Medulla oblongata (tissue), 1 donor: ENCODE data around the gene NME4.
"Not testable (repeated sequence)": the region's sequence is repeated elsewhere in the genome, so short reads cannot be mapped to it uniquely, and the experiment has no call there.

ENCODE experiments used
- DNase-seq: peaks from one replicate; pipeline ENCODE4 v3.0.0-alpha.2; 2015; ENCODE audit errors: extremely low spot score

The NME4 gene

DNA sequence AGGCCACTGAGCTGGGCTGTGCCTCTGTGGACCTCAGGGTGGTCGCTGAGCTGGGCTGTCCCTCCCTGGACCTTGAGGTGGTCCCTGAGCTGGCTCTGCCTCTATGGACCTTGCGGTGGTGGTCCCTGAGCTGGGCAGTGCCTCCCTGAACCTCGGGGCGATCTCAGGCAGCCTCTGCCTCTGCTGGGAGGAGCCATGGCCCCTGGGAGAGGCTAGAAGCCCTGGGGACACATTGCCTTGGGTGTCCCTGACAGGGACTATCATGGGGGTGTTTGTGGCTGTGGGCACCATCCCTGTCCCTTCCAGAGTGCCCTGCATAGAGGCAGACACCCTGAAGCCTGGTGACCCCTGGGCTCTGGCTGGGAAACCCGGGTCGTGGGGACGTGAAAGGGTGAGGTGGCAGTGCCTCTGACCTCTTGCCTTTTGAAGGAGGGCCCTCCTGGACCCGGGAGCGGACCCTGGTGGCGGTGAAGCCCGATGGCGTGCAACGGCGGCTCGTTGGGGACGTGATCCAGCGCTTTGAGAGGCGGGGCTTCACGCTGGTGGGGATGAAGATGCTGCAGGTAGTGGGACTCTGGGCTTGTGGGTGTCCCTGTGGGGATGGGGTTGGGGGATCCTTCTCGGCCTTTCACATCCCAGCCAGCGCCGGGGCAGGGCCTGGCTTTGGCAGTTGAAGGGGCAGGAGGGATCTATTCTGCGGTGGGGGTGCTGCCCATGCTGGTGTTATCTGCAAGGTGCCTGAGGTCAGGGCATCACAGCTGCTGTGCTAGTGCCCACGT is 1.8 kb downstream of the NME4 start:
- DNase-seq, result no peak

DNA sequence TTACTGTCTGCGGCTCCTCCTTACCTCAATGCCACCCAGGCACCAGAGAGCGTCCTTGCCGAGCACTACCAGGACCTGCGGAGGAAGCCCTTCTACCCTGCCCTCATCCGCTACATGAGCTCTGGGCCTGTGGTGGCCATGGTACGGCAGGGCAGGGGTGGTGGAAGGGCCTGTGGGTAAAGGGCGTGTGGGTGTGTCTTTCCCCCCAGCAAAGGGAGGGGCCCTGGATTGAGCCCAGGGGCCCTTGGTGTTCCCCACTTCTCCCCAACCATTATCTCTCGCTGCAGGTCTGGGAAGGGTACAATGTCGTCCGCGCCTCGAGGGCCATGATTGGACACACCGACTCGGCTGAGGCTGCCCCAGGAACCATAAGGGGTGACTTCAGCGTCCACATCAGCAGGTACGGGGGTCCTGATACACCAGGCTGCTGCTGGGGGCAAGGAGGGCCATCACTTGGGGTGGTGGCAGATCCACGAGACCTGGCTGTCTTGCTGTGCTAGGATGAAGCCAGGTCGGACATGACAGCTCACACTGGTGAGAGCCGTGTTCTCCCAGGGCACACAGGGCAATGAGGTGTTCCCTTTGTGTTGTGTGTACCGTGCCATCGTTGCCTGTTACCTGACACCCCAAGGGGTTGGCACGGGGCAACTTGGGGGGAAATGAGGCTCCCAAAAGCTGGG is 2.5 kb downstream of the NME4 start:
- DNase-seq, result no peak

DNA sequence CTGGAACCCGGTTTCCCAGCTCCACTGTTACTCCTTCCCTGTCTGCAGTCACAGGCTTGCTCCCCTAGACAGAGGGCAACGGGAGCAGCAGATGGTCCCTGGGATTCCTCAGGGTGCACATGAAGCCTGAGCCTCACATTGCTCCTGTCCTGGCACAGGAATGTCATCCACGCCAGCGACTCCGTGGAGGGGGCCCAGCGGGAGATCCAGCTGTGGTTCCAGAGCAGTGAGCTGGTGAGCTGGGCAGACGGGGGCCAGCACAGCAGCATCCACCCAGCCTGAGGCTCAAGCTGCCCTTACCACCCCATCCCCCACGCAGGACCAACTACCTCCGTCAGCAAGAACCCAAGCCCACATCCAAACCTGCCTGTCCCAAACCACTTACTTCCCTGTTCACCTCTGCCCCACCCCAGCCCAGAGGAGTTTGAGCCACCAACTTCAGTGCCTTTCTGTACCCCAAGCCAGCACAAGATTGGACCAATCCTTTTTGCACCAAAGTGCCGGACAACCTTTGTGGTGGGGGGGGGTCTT is 3.1 kb downstream of the NME4 start:
- DNase-seq, result no peak

DNA sequence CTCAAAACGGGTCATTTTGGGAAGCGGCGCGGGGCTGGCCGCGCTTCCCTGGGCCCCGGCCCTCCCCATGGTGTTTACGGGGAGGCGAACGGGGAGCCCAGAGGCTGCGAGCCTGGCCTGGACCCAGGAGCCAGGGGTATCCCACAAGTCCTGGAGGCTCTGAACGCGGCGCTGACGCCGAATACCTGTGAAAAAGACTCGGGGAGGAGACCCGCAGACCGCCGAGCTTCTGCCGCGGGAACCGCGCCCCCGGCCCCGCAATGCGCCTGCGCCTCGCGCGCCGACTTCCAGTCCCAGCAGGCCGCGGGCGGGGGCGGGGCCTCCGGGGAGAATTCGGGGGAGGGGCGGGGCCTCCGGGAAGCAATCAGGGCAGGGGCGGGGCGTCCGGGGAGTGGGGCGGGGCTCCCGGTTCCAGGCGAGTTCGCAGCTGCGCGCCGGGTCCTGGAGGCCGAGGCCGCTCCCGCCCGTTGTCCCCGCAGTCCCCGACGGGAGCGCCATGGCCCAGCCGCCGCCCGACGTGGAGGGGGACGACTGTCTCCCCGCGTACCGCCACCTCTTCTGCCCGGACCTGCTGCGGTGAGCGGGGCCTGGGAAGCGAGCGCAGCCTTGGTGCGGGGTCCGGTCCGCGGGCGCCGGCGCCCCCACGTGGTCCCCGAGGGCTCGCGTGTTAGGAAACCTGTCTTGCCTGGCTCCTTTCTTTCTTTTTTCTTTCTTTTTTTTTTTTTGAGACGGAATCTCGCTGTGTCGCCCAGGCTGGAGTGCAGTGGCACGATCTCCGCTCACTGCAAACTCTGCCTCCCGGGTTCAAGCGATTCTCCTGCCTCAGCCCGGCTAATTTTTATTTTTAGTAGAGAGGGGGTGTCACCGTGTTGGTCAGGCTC is 4.7 kb downstream of the NME4 start, which contains the start of gene DECR2:
Gene DECR2, plus strand, starts transcription at position 418 of the 881 bp plus-strand sequence. Its CDS starts 79 bp downstream, at position 497.
- peak; percentile 93 for DNase-seq

DNA sequence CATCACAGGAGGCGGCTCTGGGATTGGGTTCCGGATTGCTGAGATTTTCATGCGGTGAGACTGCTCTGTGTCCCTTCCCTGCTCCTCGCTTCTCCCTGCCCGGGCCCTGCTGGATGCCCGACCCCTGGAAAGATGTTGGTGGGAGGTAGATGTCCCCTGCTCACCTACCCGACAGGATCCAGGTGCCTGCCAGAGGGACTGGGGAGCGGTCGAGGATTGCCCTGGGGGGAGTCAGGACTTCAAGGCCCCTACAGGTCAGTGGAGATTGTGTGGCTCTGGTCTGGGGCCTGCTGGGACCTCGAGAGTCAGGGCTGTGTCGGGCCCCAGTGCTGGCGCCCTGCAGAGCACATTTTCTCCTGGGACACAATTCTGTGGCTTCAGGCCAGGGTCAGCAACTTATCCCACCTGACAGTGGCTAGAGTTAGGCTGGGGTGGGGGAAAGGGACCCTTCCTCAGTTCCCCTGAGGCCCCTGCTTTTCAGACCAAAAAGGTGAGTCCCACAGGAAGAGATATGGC is 8.0 kb downstream of the NME4 start:
- no peak for DNase-seq

DNA sequence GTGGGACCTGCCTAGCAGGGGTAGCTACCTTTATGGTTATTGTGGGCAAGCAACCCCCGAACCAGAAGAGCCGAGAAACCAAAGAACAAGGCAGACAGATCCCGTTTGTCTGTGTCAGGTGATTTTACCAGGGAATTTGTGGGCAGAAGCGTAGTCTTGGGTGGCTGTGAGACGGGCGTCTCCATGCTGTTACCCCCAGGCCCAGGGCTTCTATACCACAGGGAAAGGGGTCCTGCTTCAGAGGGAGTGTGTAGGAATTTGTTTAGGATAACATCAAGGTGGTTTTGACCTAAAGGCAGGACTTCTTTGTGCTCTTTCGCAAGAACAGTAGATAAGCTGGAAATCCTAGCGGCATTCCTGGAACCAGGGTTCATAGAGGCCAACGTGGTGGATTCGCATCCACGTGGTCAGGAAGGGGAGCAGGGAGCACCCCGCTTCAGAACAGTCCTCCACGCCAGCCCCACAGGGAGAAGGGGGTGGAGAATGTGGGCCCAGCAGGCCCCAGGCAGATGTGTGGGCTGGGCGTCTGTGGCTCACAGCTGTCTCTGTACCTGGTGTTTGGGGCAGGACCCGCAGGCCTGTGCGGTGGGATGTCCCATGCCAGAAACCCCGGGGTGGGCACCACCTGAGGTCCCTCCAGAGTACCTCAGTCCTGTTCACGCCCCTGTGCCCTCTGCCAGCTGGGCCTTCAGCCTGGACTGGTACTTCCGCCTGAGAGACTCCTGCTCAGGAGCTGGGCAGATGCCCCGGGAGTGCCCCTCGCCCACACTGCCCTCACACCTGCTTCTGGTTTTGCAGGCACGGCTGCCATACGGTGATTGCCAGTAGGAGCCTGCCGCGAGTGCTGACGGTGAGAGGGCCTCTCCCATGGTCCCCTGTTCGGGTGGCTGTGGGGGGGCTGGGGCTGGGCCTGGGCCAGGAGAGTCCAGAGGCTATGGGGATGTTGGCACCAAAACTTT is 8.8 kb downstream of the NME4 start:
- no peak for DNase-seq

DNA sequence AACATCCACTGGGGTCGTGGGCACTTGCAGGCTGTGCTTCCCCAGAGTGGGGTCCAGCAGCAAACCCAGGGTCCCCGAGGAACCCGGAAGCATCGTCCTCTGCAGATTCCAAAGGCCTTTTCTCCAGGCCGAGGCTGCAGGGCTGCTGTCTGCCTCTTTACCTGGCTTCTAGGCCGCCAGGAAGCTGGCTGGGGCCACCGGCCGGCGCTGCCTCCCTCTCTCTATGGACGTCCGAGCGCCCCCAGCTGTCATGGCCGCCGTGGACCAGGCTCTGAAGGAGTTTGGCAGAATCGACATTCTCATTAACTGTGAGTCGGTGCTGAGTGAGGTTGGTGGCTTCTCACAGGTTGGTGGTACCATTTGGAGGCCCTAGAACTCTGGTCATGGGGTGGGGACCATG is 10.3 kb downstream of the NME4 start:
- DNase-seq, result no peak

DNA sequence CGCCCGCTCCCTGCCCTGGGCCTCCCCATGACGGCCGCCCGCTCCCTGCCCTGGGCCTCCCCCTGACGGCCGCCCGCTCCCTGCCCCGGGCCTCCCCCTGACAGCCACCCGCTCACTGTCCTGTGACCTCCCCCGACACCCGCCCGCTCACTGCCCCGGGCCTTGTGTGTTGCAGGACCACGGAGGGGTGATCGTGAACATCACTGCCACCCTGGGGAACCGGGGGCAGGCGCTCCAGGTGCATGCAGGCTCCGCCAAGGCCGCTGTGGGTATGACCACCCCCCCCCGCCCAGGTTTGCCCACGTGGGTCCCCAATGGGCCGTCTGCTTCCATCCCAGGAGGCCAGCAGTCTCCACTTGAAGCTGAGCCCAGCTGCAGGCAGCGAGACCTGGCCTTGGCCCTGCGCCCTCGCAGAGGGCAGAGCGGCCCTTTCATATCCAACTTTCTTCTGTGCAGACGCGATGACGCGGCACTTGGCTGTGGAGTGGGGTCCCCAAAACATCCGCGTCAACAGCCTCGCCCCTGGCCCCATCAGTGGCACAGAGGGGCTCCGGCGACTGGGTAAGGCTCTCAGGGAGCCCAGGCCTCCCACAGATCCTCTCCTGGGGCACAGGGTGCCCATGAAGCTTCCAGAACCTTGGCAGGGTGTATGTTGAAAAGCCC is 13.6 kb downstream of the NME4 start:
- no peak for DNase-seq

DNA sequence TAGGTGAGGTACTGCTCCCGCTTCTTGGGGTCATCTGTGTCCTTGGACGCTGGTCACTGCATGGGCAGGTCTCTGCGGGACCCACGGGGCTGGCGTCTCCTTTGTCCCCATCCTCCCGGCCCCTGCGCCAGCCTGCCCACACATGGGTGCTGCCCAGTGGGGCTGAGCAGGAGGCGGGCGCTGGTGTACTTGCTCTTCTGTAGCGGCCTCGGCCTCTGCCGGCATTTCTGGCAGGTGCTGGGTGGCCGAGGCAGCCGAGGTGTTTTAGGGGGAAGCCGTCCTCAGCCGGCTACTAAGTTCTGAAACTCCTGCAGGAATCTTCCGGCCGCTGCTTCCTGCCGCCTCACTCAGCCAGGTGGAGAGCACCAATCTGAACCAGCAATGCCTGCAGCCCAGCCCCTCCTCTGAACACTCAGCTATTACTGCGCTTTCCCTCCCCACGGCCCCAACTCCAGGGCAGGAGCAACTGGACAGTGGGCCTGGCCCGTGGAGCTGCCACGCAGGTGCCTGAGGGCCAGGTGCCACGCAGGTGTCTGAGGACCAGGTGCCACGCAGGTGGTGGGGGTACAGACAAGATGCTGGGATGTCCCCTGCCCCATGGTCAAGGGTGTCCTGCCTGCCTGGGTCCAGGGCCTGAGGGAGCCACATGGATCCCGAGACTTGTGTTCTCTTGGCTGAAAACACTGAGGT is 14.7 kb downstream of the NME4 start:
- no peak for DNase-seq

DNA sequence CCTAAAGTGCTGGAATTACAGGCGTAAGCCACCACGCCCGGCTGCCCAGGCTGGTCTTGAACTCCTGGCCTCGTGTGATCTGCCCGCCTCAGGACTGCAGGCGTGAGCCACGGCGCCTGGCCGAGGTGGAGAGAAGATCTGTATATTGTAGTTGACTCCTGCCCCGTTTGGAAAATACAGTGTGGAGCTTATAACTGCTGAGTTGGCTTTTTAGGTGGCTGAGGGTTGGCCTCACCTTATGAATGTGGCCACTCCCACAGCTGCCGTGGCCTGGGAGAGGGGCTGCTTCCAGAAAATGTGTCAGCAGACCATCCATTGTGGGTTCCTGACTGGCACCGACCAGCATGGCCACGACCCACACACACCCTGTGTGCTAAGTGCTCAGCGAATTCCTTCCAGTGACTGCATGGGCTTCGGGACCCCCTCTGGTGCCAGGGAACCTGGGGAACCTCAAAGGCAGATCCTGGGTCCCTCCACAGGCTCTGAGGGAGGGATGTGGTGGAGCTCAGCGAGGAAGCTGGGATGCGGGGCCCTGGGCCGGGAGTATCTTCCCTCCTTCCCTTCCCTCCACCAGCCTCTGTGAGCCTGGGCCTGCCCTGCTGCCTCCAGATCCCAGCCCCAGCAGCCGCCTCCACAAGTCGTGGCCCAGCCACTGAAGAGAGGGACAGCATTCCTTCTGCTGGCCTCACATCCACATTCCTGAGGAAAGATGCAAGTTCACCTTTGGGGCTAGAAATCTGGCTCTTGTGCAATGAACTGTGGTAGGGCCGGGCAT is 17.6 kb downstream of the NME4 start:
- DNase-seq, result no peak

DNA sequence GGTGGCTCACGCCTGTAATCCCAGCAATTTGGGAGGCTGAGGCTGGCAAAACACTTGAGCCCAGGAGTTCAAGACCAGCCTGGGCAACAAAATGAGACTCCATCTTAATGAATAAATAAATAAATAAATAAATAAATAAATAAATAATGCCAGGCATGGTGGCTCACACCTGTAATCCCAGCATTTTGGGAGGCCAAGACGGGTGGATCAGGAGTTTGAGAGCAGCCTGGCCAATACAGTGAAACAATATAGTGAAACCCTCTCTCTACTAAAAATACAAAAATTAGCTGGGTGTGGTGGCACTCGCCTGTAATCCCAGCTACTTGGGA is 18.1 kb downstream of the NME4 start:
- DNase-seq, result not testable (repeated sequence)

DNA sequence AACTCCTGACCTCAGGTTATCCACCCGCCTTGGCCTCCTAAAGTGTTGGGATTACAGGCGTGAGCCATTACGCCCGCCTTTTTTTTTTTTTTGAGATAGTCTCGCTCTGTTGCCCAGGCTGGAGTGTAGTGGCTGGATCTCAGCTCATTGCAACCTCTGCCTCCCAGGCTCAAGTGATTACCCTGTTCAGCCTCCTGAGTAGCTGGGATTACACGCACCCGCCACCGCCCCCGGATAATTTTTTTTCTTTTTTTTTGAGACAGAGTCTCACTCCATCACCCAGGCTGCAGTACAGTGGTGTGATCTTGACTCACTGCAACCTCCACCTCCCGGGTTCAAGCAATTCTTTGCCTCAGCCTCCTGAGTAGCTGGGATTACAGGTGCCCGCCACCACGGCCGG is 25.2 kb downstream of the NME4 start:
- DNase-seq, result not testable (repeated sequence)

DNA sequence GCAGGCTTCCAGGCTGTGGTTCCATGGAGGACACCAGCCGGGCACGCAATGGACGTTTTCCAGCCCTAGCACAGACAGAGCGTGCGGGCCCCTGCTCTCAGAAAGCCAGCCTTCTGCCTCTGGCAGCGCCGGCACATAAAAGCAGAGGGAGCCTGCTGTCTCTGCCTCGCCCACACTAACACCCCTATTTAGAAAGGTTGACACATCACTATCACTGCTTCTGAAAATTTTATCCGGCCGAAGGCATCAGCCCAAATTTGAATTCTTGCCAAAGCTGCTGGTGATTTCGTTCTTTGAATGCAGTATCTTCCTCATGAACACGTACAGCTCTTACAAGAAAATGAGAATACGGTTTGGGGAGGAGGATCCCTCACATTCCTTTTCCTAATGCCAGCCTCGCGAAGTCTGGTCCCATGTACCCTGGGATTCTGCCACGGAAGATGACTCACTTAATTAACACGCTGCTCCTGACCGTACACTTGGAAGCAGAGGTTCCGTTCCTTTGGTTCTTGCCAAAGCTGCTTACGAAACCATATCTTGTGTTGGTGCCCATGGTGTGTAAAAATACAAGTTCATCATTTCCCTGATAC is 27.1 kb downstream of the NME4 start:
- peak; percentile 75 for DNase-seq

DNA sequence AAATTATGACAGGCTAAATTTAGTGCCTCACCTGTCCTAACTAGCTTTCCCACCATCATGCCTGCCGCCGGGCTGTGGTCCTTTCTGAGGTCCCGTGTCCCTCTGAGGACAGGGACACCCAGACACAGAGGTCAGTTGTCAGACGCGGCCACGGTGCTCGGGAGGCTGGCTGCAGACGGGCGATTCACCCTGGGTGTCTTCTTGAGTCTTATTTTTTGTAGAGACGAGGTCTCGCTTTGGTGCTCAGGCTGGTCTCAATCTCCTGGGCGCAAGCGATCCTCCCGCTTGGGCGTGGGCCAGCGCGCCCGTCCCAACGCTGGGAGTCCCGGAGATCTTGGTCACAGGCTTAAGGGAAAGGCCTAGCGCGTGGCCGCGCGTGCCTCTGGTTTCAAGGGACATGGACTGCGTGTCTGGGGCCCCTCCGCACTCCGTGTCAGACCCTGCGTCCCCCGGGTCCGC is 27.7 kb downstream of the NME4 start:
- peak; percentile 60 for DNase-seq

DNA sequence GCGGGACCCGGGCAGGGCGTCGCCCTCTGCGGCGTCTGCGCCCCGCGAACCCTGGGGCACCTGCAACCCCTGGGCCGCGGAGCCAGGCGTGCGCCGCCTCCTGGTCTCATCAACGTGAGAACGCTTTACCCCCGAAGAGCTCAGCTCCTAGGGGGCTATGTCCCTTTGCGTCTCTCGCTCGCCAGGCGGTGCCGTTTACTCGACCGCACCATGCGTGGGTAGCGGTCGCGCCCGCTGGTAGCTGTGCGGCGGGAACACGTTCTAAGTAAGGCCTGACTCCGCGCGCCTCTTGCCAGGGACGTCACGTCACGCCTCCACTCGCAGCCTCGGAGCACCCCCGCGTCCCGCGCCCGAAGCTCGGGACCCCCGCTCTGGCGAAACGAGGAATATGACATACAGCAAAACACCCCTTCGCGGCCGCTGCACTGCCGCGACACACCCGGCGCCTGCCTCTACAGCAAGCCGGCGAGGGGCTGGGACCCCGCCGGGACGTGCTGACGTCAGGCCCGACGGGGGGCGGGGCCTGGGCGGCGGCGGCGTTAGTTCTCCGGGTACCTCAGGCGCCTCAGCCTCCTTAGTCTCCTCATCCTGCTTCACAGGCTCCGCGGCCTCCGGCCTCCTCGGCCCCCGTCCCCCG is 28.2 kb downstream of the NME4 start, which contains the start of gene RAB11FIP3:
Gene RAB11FIP3, plus strand, starts transcription at position 568 of the 637 bp plus-strand sequence. CDS start 358 bp downstream, outside the sequence.
- peak; percentile 79 for DNase-seq

DNA sequence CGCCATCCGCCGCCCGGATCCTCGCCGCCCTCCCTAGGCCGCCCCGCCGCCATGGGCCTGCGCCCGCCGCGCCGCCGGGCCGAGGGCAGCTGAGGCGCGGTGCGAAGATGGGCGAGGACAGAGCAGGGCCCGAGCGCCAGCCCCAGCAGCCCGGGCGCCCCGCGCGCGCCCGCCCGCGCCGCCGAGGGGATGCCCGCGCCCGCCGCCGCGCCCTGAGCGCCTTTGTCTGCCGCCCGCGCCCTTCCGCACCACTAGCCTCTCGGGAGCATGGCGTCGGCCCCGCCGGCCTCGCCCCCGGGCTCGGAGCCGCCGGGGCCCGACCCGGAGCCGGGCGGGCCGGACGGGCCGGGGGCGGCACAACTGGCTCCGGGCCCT is 28.7 kb downstream of the NME4 start:
- no peak for DNase-seq

DNA sequence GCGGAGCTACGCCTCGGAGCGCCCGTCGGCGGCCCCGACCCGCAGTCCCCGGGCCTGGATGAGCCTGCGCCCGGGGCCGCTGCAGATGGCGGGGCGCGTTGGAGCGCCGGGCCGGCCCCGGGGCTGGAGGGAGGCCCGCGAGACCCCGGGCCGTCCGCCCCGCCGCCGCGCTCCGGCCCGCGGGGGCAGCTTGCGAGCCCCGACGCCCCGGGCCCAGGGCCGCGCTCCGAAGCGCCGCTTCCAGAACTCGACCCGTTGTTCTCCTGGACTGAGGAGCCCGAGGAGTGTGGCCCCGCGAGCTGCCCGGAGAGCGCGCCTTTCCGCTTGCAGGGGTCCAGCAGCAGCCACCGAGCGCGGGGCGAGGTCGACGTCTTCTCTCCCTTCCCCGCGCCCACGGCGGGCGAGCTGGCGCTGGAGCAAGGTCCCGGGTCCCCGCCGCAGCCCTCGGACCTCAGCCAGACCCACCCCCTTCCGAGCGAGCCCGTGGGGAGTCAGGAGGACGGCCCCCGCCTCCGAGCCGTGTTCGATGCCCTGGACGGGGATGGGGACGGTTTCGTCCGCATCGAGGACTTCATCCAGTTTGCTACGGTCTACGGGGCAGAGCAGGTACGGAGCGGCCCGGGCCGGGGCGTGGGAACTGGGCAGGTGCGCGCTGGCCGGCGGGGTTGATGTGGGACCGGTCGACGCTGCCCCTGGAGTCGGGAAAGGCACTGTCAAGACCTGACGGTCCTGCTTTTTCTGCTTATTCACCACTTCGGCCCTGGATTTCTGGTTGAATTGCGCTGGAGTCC is 29.3 kb downstream of the NME4 start:
- no peak for DNase-seq
